Liver (tissue), 9 donors: ENCODE measurements around the gene MYH2. TPM values are rescaled to one million over a fixed set of nuclear protein-coding genes. Genes with fewer than 3 reads are reported as not detected.

Experiments
- DNase-seq: peaks from one replicate; pipeline ENCODE4 v3.0.0-alpha.2; 2017; ENCODE audit warnings: low spot score
- H3K27ac ChIP-seq, 2 donors: one replicate each; pipeline ENCODE4 v1.7.0; 2013; ENCODE audit warnings: inconsistent platforms in 2 of 2, low read length in 2 of 2, control low read depth in 1 of 2, low read depth in 1 of 2, mild to moderate bottlenecking in 1 of 2
- H3K27me3 ChIP-seq, 4 donors: one replicate each; pipeline versions ENCODE4 v1.6.1 to v1.7.0; 2013; ENCODE audit warnings: low read length in 3 of 4, inconsistent platforms in 1 of 4, mild to moderate bottlenecking in 1 of 4, moderate library complexity in 1 of 4; ENCODE audit not compliant: control insufficient read depth in 4 of 4, insufficient read depth in 4 of 4
- H3K36me3 ChIP-seq, 4 donors: one replicate each; pipeline versions ENCODE4 v1.6.1 to v1.7.0; 2013; ENCODE audit warnings: low read length in 3 of 4, mild to moderate bottlenecking in 3 of 4, low read depth in 1 of 4, moderate library complexity in 1 of 4; ENCODE audit not compliant: control insufficient read depth in 4 of 4, insufficient read depth in 3 of 4
- H3K4me1 ChIP-seq, 4 donors: one replicate each; pipeline versions ENCODE4 v1.6.1 to v1.7.0; 2013; ENCODE audit warnings: low read length in 3 of 4, mild to moderate bottlenecking in 3 of 4, moderate library complexity in 1 of 4; ENCODE audit not compliant: control insufficient read depth in 4 of 4, insufficient read depth in 4 of 4
- H3K4me3 ChIP-seq, 3 donors: one replicate each; pipeline versions ENCODE4 v1.6.1 to v1.7.0; 2013; ENCODE audit warnings: low read length in 3 of 3, control low read depth in 1 of 3, low read depth in 1 of 3, mild to moderate bottlenecking in 1 of 3
- H3K9ac ChIP-seq, 2 donors: one replicate each; pipeline ENCODE4 v1.7.0; 2013; ENCODE audit warnings: low read length in 2 of 2, mild to moderate bottlenecking in 2 of 2, moderate library complexity in 2 of 2, control low read depth in 1 of 2, low read depth in 1 of 2
- H3K9me3 ChIP-seq, 4 donors: one replicate each; pipeline versions ENCODE4 v1.6.1 to v1.7.0; 2013; ENCODE audit warnings: low read length in 3 of 4; ENCODE audit not compliant: control insufficient read depth in 4 of 4
- ATF3 ChIP-seq: IDR thresholded peaks from 2 replicates; pipeline ENCODE4 v1.6.1; 2016; ENCODE audit warnings: antibody characterized with exemption
- EGR1 ChIP-seq, 2 donors: IDR thresholded peaks; 2 replicates each; pipeline ENCODE4 v1.6.1; 2016 to 2018; ENCODE audit warnings: antibody characterized with exemption in 2 of 2, low read depth in 2 of 2
- FOXA1 ChIP-seq: IDR thresholded peaks from 2 replicates; pipeline ENCODE4 v1.6.1; 2016; ENCODE audit warnings: antibody characterized with exemption
- FOXA2 ChIP-seq: IDR thresholded peaks from 2 replicates; pipeline ENCODE4 v1.6.1; 2016; ENCODE audit warnings: antibody characterized with exemption
- GABPA ChIP-seq, 2 donors: IDR thresholded peaks in 1 of 2; conservative IDR thresholded peaks in 1 of 2; 2 replicates each; pipeline ENCODE4 v1.6.1; 2016; ENCODE audit warnings: antibody characterized with exemption in 2 of 2, mild to moderate bottlenecking in 1 of 2, moderate library complexity in 1 of 2
- HNF4A ChIP-seq, 2 donors: conservative IDR thresholded peaks; 2 replicates each; pipeline ENCODE4 v1.6.1; 2016; ENCODE audit warnings: antibody characterized with exemption in 2 of 2, mild to moderate bottlenecking in 2 of 2
- HNF4G ChIP-seq: IDR thresholded peaks from 2 replicates; pipeline ENCODE4 v1.6.1; 2016; ENCODE audit warnings: antibody characterized with exemption
- JUND ChIP-seq, 2 donors: IDR thresholded peaks; 2 replicates each; pipeline ENCODE4 v1.6.1; 2016; ENCODE audit warnings: antibody characterized with exemption in 2 of 2
- NR2F2 ChIP-seq: IDR thresholded peaks from 2 replicates; pipeline ENCODE4 v1.6.1; 2016; ENCODE audit warnings: antibody characterized with exemption
- RAD21 ChIP-seq, 2 donors: IDR thresholded peaks; 2 replicates each; pipeline ENCODE4 v1.6.1; 2016; ENCODE audit warnings: antibody characterized with exemption in 2 of 2, mild to moderate bottlenecking in 2 of 2
- REST ChIP-seq: IDR thresholded peaks from 2 replicates; pipeline ENCODE4 v1.6.1; 2016; ENCODE audit warnings: antibody characterized with exemption, mild to moderate bottlenecking
- RXRA ChIP-seq, 2 donors: IDR thresholded peaks; 2 replicates each; pipeline ENCODE4 v1.6.1; 2017 to 2018; ENCODE audit warnings: antibody characterized with exemption in 2 of 2, mild to moderate bottlenecking in 1 of 2
- SP1 ChIP-seq: IDR thresholded peaks from 2 replicates; pipeline ENCODE4 v1.6.1; 2018; ENCODE audit warnings: antibody characterized with exemption, mild to moderate bottlenecking
- TAF1 ChIP-seq: conservative IDR thresholded peaks from 2 replicates; pipeline ENCODE4 v1.6.1; 2016; ENCODE audit warnings: antibody characterized with exemption, mild to moderate bottlenecking
- YY1 ChIP-seq: IDR thresholded peaks from 2 replicates; pipeline ENCODE4 v1.6.1; 2016; ENCODE audit warnings: antibody characterized with exemption, mild to moderate bottlenecking
- WGBS: extraction: QIAGEN DNeasy Blood & Tissue Kit; methylation state at CpG from one replicate; pipeline ENCODE4 v1.1.7; 2013; 5-methylcytosine and 5-hydroxymethylcytosine counted together
- polyA plus RNA-seq, 2 donors: library from polyadenylated mRNA; stranded (reverse) in 1 of 2; unstranded in 1 of 2; fragments of 200-250 nt in 1 of 2; fragments of >200 nt in 1 of 2; fragmentation: Nextera tagmentation in 1 of 2; extraction: Ambion mirVana in 1 of 2; gene quantifications; one replicate each; pipeline versions ENCODE4 v1.2.1 to v1.2.3, GENCODE V29; 2013 to 2015
- total RNA-seq, 2 donors: library from RNA; depleted of rRNA; stranded (reverse); fragments of >200 nt; gene quantifications; one replicate each; pipeline ENCODE4 v1.2.3, GENCODE V29; 2014
- TF ChIP-seq, protein P1 (sequence below): IDR thresholded peaks from 2 replicates; pipeline ENCODE4 v1.6.1; 2016; ENCODE audit warnings: antibody characterized with exemption
- TF ChIP-seq, protein P2 (sequence below): IDR thresholded peaks from 2 replicates; pipeline ENCODE4 v1.6.1; 2016; ENCODE audit warnings: antibody characterized with exemption
- TF ChIP-seq, protein P3 (sequence below): fragments of 150-350 bp; IDR thresholded peaks from 2 replicates; pipeline ENCODE4 v1.5.1; 2017; ENCODE audit warnings: improper control_type of control experiment, low read depth, low read length; ENCODE audit not compliant: missing input control
- donor health status: healthy.
- donor health status: healthy.
- donor health status: healthy.
- donor health status: healthy.
- donor health status: healthy.

Gene MYH2
- total and polyA plus RNA-seq, 4 donors = under 0.01 to 0.23 TPM; not detected in 2

GRCh38 chr17:10477701-10478100 lies 71.8 kb downstream of the MYH2 start (continued):
- TF ChIP-seq, protein P1, sequence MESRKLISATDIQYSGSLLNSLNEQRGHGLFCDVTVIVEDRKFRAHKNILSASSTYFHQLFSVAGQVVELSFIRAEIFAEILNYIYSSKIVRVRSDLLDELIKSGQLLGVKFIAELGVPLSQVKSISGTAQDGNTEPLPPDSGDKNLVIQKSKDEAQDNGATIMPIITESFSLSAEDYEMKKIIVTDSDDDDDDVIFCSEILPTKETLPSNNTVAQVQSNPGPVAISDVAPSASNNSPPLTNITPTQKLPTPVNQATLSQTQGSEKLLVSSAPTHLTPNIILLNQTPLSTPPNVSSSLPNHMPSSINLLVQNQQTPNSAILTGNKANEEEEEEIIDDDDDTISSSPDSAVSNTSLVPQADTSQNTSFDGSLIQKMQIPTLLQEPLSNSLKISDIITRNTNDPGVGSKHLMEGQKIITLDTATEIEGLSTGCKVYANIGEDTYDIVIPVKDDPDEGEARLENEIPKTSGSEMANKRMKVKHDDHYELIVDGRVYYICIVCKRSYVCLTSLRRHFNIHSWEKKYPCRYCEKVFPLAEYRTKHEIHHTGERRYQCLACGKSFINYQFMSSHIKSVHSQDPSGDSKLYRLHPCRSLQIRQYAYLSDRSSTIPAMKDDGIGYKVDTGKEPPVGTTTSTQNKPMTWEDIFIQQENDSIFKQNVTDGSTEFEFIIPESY = no peak
- TF ChIP-seq ATF3 (no peak), RXRA (IDR thresholded peaks at IDR 0.05) (no peak), HNF4G (no peak), GABPA (IDR thresholded peaks at IDR 0.05 in 1 of 2, conservative IDR thresholded peaks at IDR 0.05 in 1 of 2) (no peak), TAF1 (no peak)
- TF ChIP-seq, protein P2, sequence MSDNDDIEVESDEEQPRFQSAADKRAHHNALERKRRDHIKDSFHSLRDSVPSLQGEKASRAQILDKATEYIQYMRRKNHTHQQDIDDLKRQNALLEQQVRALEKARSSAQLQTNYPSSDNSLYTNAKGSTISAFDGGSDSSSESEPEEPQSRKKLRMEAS = no peak

DNA sequence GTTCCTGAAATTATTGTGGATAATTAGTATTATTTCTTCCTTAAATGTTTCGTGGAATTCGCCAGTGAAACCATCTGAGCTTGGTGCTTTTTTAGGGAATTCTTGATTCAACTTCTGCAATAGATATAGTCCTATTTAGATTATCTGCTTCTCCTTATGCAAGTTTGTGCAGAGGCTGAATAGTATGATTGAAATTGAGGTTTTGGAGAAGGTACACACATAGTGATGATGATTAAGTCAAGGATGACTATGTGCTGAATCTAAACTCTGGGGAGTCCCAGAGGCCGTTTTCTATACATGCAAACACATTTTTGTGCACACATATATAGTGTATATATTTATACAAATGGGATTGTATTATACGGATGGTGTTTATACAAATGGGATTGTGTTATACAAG lies 74.9 kb downstream of the MYH2 start:
- Histone ChIP-seq H3K36me3 (no peaks in the 10 kb centered on the region), H3K27ac (no peak overlapping the region), H3K4me1 (no peaks in the 10 kb centered on the region), H3K4me3 (no peak overlapping the region), H3K9me3 (no peaks in the 10 kb centered on the region), H3K9ac (no peak overlapping the region), H3K27me3 (peaks cover 0 to 4% (median 1%) of the 10 kb centered on the region in 4 donors)
- WGBS = 63% methylated on average over 4 of the region's 4 CpGs
- TF ChIP-seq EGR1 (IDR thresholded peaks at IDR 0.05; ENCODE audit: low read depth in 2 of 2) (no peak), ATF3 (no peak), YY1 (no peak), GABPA (IDR thresholded peaks at IDR 0.05 in 1 of 2, conservative IDR thresholded peaks at IDR 0.05 in 1 of 2) (no peak), HNF4A (conservative IDR thresholded peaks at IDR 0.05) (no peak), SP1 (no peak), FOXA2 (no peak), FOXA1 (no peak), NR2F2 (no peak), REST (no peak), HNF4G (no peak), TAF1 (no peak), RAD21 (IDR thresholded peaks at IDR 0.05) (no peak), RXRA (IDR thresholded peaks at IDR 0.05) (no peak), JUND (IDR thresholded peaks at IDR 0.05) (no peak)
- TF ChIP-seq, protein P3, sequence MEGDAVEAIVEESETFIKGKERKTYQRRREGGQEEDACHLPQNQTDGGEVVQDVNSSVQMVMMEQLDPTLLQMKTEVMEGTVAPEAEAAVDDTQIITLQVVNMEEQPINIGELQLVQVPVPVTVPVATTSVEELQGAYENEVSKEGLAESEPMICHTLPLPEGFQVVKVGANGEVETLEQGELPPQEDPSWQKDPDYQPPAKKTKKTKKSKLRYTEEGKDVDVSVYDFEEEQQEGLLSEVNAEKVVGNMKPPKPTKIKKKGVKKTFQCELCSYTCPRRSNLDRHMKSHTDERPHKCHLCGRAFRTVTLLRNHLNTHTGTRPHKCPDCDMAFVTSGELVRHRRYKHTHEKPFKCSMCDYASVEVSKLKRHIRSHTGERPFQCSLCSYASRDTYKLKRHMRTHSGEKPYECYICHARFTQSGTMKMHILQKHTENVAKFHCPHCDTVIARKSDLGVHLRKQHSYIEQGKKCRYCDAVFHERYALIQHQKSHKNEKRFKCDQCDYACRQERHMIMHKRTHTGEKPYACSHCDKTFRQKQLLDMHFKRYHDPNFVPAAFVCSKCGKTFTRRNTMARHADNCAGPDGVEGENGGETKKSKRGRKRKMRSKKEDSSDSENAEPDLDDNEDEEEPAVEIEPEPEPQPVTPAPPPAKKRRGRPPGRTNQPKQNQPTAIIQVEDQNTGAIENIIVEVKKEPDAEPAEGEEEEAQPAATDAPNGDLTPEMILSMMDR = no peak
- TF ChIP-seq, protein P1 = no peak
- TF ChIP-seq, protein P2 = no peak
- DNase-seq = no peak
